GM18870 (cell line): ENCODE data around the gene RFC5.
"Not testable (repeated sequence)": the region's sequence is repeated elsewhere in the genome, so short reads cannot be mapped to it uniquely, and the experiment has no call there.

Experiments
- ATAC-seq: cut with Tn5 transposase; IDR thresholded peaks from one replicate; pipeline ENCODE4 v1.9.1; 2021; ENCODE audit warnings: moderate library complexity; ENCODE audit not compliant: unreplicated experiment

The RFC5 gene

GRCh38 chr12:118013283-118013682, 3.2 kb upstream of the RFC5 start:
- no peak for ATAC-seq

DNA sequence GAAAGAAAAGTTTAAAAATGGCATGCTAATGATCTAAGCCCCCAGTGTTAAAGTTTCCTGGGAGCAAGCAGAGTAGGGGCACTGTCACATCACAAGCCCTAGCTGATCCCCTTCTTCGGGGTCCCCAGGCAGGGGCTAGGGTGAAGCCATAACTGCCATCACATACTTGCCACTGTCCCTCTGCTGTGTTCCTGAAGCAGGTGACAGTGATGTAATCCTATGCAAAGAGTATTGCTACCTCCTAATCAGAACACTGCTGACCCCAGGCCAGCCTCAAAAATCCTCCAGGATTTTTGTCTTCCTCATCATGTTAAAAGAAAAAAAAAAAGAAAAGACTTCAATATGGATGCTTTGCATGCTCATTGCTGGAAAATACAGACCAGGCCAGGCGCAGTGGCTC, 1.2 kb upstream of the RFC5 start:
- no peak for ATAC-seq

DNA sequence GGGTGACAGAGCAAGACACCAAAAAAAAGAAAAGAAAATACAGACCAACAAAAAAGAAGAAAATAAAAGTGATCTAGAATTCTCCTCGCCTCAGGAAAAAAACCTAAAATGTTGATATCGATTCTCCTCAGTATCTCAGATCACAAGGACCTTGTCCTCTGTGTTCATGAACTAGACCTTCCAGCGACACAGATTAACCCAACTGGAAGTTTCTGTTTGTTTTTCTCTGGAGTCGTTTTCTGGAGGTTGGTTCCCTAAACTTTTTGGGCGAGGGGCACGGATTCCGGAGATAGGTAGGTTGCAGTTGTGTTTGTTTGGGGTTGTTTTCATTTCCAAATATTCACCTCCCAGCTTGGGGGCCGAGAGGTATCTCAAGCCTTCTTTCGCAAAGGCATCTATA, 559 bp upstream of the RFC5 start:
- ATAC-seq: no peak

GRCh38 chr12:118017926-118018325, 1.4 kb downstream of the RFC5 start:
- no peak for ATAC-seq

DNA sequence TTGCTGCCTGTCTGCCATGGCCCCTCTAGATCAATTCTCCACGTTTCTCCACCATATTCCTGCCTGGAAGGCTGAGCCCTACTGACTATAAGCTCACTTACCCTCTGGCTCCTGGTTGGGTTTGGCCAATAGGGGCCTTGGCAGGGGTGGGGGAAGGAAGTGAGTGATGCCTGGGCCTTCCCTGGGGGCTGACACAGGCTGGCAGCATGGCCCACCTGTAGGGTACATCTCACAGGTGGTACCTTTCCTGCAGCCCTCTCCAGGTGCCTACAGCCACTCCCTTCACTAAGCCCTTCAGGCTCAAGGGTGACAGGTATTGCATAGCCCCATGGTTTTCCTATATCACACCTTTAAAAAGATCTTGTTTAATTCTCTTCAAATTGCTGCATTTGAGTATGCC, 3.5 kb downstream of the RFC5 start:
- ATAC-seq: no peak

- not testable (repeated sequence) for ATAC-seq
These were observed 5.7 kb downstream of the RFC5 start for GRCh38 chr12:118022097-118022727.

GRCh38 chr12:118022728-118023109, 6.2 kb downstream of the RFC5 start:
- ATAC-seq: no peak

DNA sequence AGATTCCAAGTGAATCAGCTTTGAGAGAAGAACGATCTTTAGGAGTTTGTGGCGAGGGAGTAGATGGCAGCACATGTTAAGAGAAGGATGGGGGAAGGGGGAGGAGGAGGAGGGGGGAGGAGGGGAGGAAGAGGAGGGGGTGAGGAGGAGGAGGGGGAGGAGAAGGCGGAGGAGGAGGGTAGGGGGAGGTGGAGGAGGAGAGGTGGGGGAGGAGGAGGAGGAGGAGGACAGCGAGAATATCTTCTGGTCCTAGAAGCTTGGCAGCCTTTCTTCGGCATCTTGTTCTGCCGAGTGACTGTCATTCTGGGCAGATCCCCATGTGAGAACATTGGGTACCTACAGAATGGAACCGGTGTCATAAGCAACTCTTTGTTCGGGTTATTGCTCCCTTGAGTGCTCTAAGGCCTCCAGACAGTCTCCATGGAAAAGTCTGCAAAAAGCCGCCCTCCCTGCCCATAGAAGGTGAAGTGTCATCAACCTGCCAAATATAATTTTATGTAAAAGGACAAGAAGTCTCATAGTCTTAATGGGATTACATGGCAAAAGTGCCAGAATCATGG, 6.9 kb downstream of the RFC5 start:
- no peak for ATAC-seq

- ATAC-seq: no peak
These were observed 8.7 kb downstream of the RFC5 start for GRCh38 chr12:118025168-118025567.

- ATAC-seq: no peak
These were observed 12.7 kb downstream of the RFC5 start for GRCh38 chr12:118029166-118029565.

DNA sequence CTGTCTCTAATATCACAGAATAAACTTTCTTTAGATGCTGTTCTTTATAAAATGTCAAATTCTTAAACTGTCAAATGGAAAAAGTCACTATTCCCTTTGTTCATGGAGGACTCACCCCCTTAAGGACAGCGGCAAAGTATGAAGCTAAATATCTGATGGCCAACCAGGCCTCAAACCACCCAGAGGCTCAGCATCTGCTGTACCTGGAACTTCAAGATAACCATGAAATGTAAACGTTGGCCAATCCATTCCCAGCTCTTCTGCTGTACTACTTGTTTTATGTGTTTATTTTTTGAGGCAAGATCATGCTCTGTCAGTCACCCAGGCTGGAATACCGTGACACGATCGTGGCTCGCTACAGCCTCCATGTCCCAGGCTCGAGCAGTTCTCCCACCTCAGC, 15.7 kb downstream of the RFC5 start:
- no peak for ATAC-seq

GRCh38 chr12:118033323-118033722, 16.8 kb downstream of the RFC5 start:
- no peak for ATAC-seq

- no peak for ATAC-seq
These were observed 17.4 kb downstream of the RFC5 start for GRCh38 chr12:118033902-118034301.

GRCh38 chr12:118034429-118035189, 18.1 kb downstream of the RFC5 start:
- ATAC-seq: no peak

- peak; percentile 79 for ATAC-seq
These were observed 18.9 kb downstream of the RFC5 start for GRCh38 chr12:118035190-118036041.

- no peak for ATAC-seq
These were observed 20.3 kb downstream of the RFC5 start for GRCh38 chr12:118036672-118037411.

- no peak for ATAC-seq
These were observed 21.6 kb downstream of the RFC5 start for GRCh38 chr12:118038137-118038536.

DNA sequence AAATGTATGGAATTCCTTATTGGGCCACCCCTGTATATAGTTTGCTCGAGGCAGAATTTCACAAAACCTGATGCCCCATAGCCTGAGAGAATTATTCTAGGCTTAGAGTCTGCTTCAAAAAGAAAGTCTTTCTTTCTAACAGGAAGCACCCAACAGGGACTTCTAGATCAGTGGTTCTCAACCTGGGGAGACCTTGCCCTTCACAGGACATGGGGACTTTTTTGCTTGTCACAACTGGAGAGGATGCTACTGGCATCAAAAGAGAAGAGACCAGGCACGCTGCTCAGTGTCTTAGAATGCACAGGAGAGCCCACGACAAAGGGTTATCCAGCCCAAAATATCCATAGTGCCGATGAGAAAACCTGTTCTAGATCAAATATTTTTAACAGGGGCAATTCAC, 25.6 kb downstream of the RFC5 start:
- no peak for ATAC-seq

DNA sequence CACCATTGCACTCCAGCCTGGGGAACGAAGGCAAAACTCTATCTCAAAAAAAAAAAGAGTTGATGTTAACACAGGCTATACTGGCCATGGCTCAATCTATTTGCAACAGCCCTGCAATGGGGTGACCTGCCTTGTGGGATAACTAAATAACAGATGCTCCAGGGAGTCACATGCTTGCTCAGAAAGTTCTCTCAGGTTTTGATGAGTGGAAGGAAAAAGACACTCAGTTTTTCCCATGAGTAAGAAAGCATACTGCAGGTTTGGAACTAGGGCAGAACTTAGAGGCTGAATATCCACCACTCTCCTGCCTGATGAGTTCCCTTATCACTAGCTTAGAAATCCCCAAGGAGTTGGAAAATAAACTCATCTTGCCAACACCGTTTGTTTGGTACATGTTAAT, 27.6 kb downstream of the RFC5 start:
- ATAC-seq: no peak

- no peak for ATAC-seq
These were observed 28.1 kb downstream of the RFC5 start for GRCh38 chr12:118044577-118044976.

DNA sequence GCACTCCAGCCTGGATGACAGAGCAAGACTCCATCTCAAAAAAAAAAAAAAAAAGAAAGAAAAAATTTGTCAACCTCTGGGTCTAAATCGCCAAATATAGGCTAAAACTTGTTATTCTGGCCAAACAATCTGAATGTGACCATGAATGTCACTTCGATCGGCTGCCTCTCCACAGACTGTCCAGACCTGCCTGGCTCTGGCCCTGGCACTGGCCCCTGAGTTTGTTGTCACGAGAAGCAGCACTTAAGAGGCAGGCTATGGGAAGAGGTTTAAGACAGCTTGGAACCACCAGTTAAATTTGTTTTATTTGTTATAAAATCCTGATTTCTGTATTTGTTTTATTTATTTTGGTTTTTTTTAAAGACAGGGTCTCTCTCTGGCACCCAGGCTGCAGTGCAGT, 29.9 kb downstream of the RFC5 start:
- ATAC-seq: no peak
